ENCODE measurements around the gene ADAMTSL3.

The ADAMTSL3 gene

GRCh38 chr15:83652626-83653204, 1.2 kb upstream of the ADAMTSL3 start:
- no peaks in the 10 kb centered on the region for H3K4me1 Mint-ChIP-seq
- no peak for ATAC-seq
- H3K27me3 Mint-ChIP-seq, result peaks cover 58% of the 10 kb centered on the region
- no peak for DNase-seq
- no peaks in the 10 kb centered on the region for H3K9me3 Mint-ChIP-seq
- no peak overlapping the region for H3K27ac Mint-ChIP-seq
- H3K4me3 Mint-ChIP-seq, result no peak overlapping the region

GRCh38 chr15:83653288-83653638, 660 bp upstream of the ADAMTSL3 start:
- no peak overlapping the region for H3K27ac Mint-ChIP-seq
- no peaks in the 10 kb centered on the region for H3K9me3 Mint-ChIP-seq
- DNase-seq (no peak), ATAC-seq (no peak)
- no peak overlapping the region for H3K4me3 Mint-ChIP-seq
- H3K4me1 Mint-ChIP-seq, result no peaks in the 10 kb centered on the region
- H3K27me3 Mint-ChIP-seq, result peaks cover 58% of the 10 kb centered on the region

DNA sequence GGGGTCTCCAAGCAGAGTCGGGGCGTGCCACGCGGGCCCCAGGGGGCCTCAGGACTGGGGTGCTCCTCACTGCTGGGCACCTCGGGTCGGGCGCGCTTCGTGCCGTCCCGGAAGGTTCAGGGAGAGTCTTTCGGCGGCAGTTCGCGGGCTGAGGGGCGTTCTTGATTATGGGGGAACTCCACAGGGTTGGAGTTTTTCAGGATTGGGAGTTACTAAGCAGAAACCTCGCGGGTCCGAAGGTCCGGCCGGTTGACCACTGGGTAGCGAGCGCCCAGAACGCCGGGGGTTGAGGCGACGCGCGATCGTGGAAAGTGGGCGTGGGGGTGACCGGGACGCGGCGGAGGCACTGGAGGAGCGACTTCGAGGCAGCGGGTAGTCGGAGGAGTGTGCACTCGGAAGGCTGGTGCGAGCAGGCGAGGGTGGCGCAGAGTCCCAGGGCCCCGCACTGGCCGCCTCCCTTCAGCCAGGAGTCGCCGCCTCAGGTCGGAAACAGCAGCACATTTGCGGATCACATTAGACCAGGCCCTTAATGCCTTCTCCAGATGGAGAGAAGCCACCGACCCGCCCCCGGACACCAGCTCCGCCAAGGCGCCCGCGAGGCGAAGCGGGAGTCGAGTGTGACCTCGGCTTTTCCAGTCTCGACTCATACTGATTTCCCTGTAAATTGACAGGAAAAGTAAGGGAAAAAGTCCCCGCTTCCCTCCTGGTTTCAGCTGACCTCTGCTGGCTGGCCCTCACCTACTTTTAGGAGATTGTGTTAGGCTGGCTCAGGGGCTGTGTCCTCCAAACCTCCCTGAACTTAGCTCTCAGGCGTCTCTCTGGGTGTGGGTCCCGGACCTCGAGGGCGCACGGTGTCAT, 685 bp downstream of the ADAMTSL3 start:
- H3K4me1 Mint-ChIP-seq, result no peaks in the 10 kb centered on the region
- DNase-seq (no peak), ATAC-seq (peak; percentile 42)
- no peaks in the 10 kb centered on the region for H3K9me3 Mint-ChIP-seq
- H3K4me3 Mint-ChIP-seq, result no peak overlapping the region
- H3K27ac Mint-ChIP-seq, result no peak overlapping the region
- H3K27me3 Mint-ChIP-seq, result peaks cover 66% of the 10 kb centered on the region

DNA sequence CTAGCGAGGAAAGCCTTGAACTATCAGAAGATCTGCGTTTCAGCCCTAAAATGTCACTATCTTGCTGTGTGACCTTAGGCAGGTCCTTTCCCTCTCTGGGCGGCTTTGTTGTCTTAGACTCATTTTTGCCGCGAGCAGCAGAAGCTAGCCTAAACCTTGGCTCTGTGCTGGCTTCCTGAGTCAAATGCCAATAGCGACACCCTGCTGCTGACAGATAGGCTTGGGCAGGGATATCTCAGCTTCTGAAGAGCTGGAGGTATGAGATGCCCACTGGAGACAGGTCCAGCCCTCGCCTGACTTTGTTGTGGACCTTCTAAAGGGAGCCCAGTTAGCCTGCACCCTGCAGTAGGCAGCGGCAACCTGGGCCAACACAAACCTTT, 1.3 kb downstream of the ADAMTSL3 start:
- no peak for DNase-seq
- H3K27me3 Mint-ChIP-seq, result peaks cover 61% of the 10 kb centered on the region
- H3K4me3 Mint-ChIP-seq, result no peak overlapping the region
- no peak overlapping the region for H3K27ac Mint-ChIP-seq
- no peak for ATAC-seq
- H3K4me1 Mint-ChIP-seq, result no peaks in the 10 kb centered on the region
- no peaks in the 10 kb centered on the region for H3K9me3 Mint-ChIP-seq

GRCh38 chr15:83656192-83656591, 2.3 kb downstream of the ADAMTSL3 start:
- Mint-ChIP-seq H3K4me3 (no peak overlapping the region), H3K27ac (no peak overlapping the region), H3K9me3 (no peaks in the 10 kb centered on the region), H3K4me1 (no peaks in the 10 kb centered on the region), H3K27me3 (peaks cover 56% of the 10 kb centered on the region)
- DNase-seq (no peak), ATAC-seq (no peak)

DNA sequence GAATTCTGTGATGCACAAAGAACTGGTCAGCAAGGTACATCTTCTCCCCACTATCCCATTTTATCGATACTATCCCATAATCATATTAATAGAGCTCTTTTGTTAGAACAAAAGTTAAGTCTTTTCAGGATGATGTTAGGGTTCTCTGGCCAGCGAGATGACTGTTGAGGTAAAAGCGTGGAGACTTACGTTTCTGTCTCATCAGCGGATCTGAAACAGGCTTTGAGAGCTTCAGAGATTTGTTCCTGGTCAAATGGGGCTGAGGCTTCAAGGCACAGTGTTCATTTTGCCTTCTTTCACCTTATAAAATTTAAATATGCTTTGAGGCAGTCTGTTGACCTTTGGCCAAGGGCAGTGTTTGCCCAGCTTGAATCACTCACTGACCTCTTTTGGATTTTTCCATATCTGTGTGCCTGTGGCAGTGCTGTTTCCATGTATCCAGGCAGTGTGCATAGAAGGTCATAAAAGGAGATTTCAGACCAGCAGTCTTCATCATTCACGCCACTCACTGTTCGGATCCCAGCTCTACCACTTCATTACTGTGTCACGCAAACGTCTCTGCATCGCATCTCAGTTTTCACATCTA, 3.1 kb downstream of the ADAMTSL3 start:
- H3K27ac Mint-ChIP-seq, result no peak overlapping the region
- H3K27me3 Mint-ChIP-seq, result peaks cover 52% of the 10 kb centered on the region
- no peaks in the 10 kb centered on the region for H3K4me1 Mint-ChIP-seq
- H3K4me3 Mint-ChIP-seq, result no peak overlapping the region
- no peak for ATAC-seq
- DNase-seq, result no peak
- no peaks in the 10 kb centered on the region for H3K9me3 Mint-ChIP-seq

DNA sequence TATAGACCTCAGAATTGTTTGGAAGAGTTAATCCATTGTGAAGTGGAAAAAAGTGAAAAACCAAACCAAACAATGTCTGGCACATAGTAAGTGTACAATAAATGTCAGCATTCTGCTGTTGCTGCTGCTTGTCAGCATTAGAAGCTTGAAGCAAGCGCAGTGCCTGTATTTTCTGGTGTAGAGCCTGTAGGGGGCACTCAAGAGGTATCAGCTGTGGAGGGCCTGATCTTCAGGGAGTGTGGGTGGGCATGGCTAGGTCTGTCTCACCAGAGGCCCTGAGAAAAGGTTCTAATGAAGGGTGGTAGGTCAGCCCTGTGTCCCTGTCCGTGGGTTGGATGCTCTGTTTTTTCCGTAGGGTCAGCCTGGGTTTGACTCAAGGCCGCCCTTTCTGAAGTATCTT, 3.6 kb downstream of the ADAMTSL3 start:
- no peak for ATAC-seq
- DNase-seq, result no peak
- no peak overlapping the region for H3K27ac Mint-ChIP-seq
- H3K9me3 Mint-ChIP-seq, result no peaks in the 10 kb centered on the region
- peaks cover 47% of the 10 kb centered on the region for H3K27me3 Mint-ChIP-seq
- no peaks in the 10 kb centered on the region for H3K4me1 Mint-ChIP-seq
- H3K4me3 Mint-ChIP-seq, result no peak overlapping the region

DNA sequence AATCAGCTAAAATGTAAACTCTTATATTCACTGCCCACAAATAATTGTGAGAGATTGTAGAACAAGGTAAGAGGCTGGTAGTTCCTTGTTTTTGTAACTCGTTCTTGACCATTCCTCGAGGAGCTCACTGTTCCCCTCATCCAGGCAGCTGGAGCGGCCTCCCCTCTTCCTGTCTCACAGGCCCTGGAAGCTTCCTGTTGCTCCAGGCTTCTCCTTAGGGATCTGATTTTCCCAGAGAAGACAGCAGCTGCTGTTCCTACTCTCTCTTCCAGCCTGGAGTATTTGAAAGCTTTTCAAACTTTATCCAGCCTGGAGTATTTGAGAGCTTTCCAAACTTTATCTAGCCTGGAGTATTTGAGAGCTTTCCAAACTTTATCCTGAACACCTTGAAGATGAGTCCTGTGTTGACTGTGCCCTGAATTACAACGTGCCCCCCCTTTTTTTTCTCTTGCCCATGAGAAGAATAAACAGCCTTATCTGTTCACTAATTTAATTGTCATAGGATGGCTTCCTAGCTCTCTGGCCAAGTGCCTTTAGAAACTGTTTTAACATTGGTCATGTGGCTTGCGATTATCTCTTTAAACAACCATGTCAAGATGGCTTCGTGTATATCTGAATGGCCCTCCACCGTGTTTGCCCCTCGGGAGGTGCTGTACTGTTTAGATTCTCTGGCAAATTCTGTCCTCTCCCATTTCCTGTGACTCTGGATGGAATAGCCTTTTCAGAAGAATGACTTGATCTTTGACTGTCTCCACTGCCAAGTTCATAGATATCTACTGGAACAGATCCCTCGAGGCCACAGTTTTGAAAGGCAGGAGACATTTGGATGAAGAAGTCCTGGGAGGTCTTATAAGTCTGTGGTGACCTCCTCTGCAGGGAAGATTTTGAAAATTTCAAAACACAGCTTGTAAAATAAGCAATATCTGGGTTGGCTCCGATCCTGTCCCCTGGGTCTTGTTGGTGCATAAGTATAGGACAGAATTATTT, 4.8 kb downstream of the ADAMTSL3 start:
- Mint-ChIP-seq H3K9me3 (peaks cover 0 to 2% of the 10 kb centered on the region in 2 donors), H3K4me3 (no peak overlapping the region), H3K27ac (peak overlapping the region in 1 of 2 donors; percentile 16), H3K4me1 (no peaks in the 10 kb centered on the region), H3K27me3 (peaks cover 39% of the 10 kb centered on the region)
- ATAC-seq, result no peak
- DNase-seq, result no peak

DNA sequence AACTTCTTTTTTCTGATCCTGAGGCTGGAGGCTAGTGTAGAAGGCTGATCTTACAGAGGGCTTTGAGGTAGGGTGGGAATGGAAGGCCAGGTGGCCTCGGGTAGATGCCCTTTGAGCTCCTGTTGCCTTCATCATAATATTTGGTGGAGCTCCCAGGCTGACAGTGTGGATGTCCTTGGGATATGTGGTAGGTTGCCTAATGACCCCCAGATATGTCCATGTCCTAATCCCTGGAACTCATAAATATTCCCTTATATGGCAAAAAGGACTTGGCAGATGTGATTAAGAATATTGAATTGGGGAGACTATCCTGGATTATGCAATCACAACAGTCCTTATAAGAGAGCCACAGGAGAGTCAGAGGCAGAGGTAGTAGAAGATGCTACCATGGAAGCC, 5.5 kb downstream of the ADAMTSL3 start:
- Mint-ChIP-seq H3K27me3 (peaks cover 42% of the 10 kb centered on the region), H3K4me1 (no peaks in the 10 kb centered on the region), H3K4me3 (no peak overlapping the region), H3K9me3 (peaks cover 0 to 6% of the 10 kb centered on the region in 2 donors), H3K27ac (no peak overlapping the region)
- ATAC-seq, result no peak
- no peak for DNase-seq

DNA sequence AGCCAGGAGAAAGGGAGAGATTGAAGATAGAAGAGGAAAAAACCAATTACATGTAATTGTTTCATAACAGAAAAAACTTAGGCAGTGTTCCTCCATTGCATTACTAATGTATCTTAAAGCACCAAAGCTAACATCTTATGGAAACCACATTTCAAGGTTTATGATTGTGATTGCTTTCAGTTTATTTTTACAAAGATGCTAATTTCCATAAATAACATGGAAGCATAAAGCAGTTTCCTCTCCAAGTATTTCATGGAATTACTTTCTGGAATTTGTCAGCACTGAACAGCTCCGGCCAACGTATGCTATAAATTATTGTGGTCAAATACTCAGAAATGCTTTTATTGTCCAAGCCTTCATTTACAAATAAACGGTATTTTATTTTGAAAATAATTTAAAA, 11.6 kb downstream of the ADAMTSL3 start:
- Mint-ChIP-seq H3K4me1 (no peaks in the 10 kb centered on the region), H3K4me3 (no peak overlapping the region), H3K27ac (no peak overlapping the region), H3K9me3 (peaks cover 0 to 6% of the 10 kb centered on the region in 2 donors), H3K27me3 (peaks cover 15% of the 10 kb centered on the region)
- no peak for DNase-seq
- no peak for ATAC-seq

DNA sequence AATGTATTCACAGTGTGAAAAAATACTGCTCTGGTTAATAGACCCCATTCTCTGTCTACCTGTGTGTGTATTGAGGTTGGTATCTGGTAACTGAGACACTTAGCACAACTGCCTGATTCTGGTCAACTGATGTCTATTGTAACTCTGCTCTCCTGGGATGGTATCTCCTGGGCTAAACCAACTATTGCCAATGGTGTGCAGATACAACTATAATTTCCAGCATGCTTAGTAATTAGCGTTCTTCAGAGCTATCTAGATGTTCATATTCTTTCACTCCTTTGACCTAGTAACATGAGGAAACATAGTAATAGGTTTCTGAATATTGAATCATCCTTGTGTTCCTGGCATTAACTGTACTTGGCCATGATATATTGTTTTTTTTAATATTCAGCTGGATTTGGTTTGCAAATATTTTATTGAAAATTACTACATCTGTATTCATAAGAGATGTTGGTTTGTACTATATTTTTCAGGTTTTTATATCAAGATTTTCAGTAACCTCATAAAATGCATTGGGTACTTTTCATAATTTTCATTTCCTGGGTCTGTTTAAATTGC, 16.8 kb downstream of the ADAMTSL3 start:
- no peak overlapping the region for H3K27ac Mint-ChIP-seq
- DNase-seq (no peak), ATAC-seq (no peak)
- no peaks in the 10 kb centered on the region for H3K4me1 Mint-ChIP-seq
- H3K27me3 Mint-ChIP-seq, result no peaks in the 10 kb centered on the region
- no peaks in the 10 kb centered on the region for H3K9me3 Mint-ChIP-seq
- no peak overlapping the region for H3K4me3 Mint-ChIP-seq

DNA sequence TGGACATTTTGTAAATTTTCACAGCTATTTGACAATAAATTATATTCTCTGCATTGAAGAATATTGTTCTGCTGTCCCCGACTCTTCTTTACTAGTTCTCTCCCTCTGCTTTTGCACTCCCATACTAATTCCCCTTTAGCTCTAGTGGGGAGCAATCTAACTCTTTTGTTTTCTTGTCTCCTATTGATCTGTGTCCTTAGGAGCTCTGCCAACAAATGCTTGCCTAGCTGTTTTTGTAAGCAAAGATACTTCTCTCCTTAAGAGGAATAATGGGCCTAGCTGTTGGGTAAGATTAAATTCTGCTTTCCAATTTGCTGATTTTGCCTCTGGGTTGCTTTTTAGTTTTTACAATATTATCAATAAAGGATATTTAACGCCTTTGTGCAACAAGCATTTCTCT, 17.7 kb downstream of the ADAMTSL3 start:
- Mint-ChIP-seq H3K9me3 (no peaks in the 10 kb centered on the region), H3K27me3 (no peaks in the 10 kb centered on the region), H3K27ac (peak overlapping the region in 1 of 2 donors; percentile 28), H3K4me3 (no peak overlapping the region), H3K4me1 (no peaks in the 10 kb centered on the region)
- no peak for DNase-seq
- no peak for ATAC-seq

DNA sequence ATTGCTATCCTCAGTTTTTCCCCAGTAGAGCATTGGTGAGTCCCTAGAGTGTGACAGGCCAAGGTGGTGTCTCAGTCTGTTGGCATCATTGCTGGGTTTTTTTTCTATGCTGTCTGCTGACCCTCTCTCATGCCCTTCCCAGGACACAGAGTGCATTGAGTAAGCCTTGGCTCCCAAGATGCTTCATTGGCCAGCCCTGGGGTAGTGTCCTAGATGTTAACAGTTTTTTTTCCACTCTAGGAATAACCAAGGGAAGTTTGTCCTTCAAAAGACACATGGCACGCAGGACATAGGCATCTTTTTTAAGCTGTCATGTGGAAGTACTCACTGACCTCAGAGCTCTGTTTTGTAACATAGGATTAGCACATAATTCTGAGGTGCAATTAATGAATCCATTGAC, 19.5 kb downstream of the ADAMTSL3 start:
- Mint-ChIP-seq H3K4me1 (no peaks in the 10 kb centered on the region), H3K27me3 (no peaks in the 10 kb centered on the region), H3K9me3 (no peaks in the 10 kb centered on the region), H3K27ac (no peak overlapping the region), H3K4me3 (no peak overlapping the region)
- ATAC-seq (no peak), DNase-seq (no peak)

- Mint-ChIP-seq H3K4me3 (no peak overlapping the region), H3K9me3 (no peaks in the 10 kb centered on the region), H3K27ac (no peak overlapping the region), H3K4me1 (no peaks in the 10 kb centered on the region), H3K27me3 (peaks cover 28% of the 10 kb centered on the region)
- ATAC-seq (no peak), DNase-seq (no peak)
Measured at GRCh38 chr15:83682476-83683088, 28.7 kb downstream of the ADAMTSL3 start.

- DNase-seq, result no peak
- ATAC-seq, result no peak
- H3K9me3 Mint-ChIP-seq, result no peaks in the 10 kb centered on the region
- no peaks in the 10 kb centered on the region for H3K4me1 Mint-ChIP-seq
- H3K27ac Mint-ChIP-seq, result no peak overlapping the region
- no peak overlapping the region for H3K4me3 Mint-ChIP-seq
- H3K27me3 Mint-ChIP-seq, result peaks cover 26% of the 10 kb centered on the region
Measured at GRCh38 chr15:83685916-83686332, 32.0 kb downstream of the ADAMTSL3 start.

Measured in stimulated activated naive CD8-positive, alpha-beta T cell treated with anti-CD3 and anti-CD28 coated beads, Interleukin-15, amount 100 ng/mL, for 72 hours (primary cell).